GM23338 (cell line): ENCODE measurements around the gene KCNIP1. TPM values are rescaled to one million over a fixed set of nuclear protein-coding genes. Genes with fewer than 3 reads are reported as not detected.

Source experiments
- ATAC-seq: fragments of 200-7000 bp; cut with Tn5 transposase; 3 replicates; pipeline ENCODE4 v1.9.1; 2020
- DNase-seq: peaks from one replicate; pipeline ENCODE4 v3.0.0-alpha.2; 2015; ENCODE audit warnings: low spot score
- H2AFZ ChIP-seq: fragments of 200-600 bp; sonication (generic); 2 replicates; pipeline ENCODE4 v1.8.0; 2016; ENCODE audit warnings: antibody characterized with exemption, mild to moderate bottlenecking, moderate library complexity
- H3F3A ChIP-seq: fragments of 200-600 bp; sonication (generic); replicated peaks from 2 replicates; pipeline ENCODE4 v1.8.0; 2017; ENCODE audit warnings: antibody characterized with exemption, mixed run types, low read depth
- H3K27ac ChIP-seq: fragments of 200-600 bp; sonication (generic); 2 replicates; pipeline ENCODE4 v1.6.1; 2016; ENCODE audit warnings: low read depth
- H3K27me3 ChIP-seq: fragments of 200-600 bp; sonication (generic); 2 replicates; pipeline ENCODE4 v1.8.0; 2016; ENCODE audit warnings: mild to moderate bottlenecking, mixed run types, moderate library complexity; ENCODE audit not compliant: insufficient read depth
- H3K36me3 ChIP-seq: fragments of 200-600 bp; sonication (generic); 2 replicates; pipeline ENCODE4 v1.8.0; 2016; ENCODE audit warnings: mild to moderate bottlenecking; ENCODE audit not compliant: insufficient read depth
- H3K4me1 ChIP-seq: fragments of 200-600 bp; sonication (generic); 2 replicates; pipeline ENCODE4 v1.8.0; 2016; ENCODE audit warnings: mild to moderate bottlenecking, moderate library complexity; ENCODE audit not compliant: insufficient read depth
- H3K4me2 ChIP-seq: fragments of 200-600 bp; sonication (generic); 2 replicates; pipeline ENCODE4 v1.7.1; 2017; ENCODE audit warnings: mixed run types
- H3K4me3 ChIP-seq: fragments of 200-600 bp; sonication (generic); 2 replicates; pipeline ENCODE4 v1.6.1; 2016; ENCODE audit warnings: mixed run types
- H3K79me2 ChIP-seq: fragments of 200-600 bp; sonication (generic); replicated peaks from 2 replicates; pipeline ENCODE4 v1.8.0; 2017; ENCODE audit warnings: mild to moderate bottlenecking; ENCODE audit not compliant: insufficient read depth
- H3K9me2 ChIP-seq: fragments of 200-600 bp; sonication (generic); 2 replicates; pipeline ENCODE4 v1.8.0; 2017; ENCODE audit not compliant: insufficient read depth
- H4K20me1 ChIP-seq: fragments of 200-600 bp; sonication (generic); replicated peaks from 2 replicates; pipeline ENCODE4 v1.8.0; 2017; ENCODE audit warnings: mild to moderate bottlenecking; ENCODE audit not compliant: insufficient read depth
- H3K27ac Mint-ChIP-seq: 2 replicates; pipeline ENCODE4 v1.8.0; 2020; ENCODE audit warnings: inconsistent platforms, mild to moderate bottlenecking, moderate library complexity, mixed read lengths
- H3K27me3 Mint-ChIP-seq: 3 replicates; pipeline ENCODE4 v1.8.0; 2022; ENCODE audit warnings: low read depth, mild to moderate bottlenecking, moderate library complexity, mixed read lengths, inconsistent platforms; ENCODE audit not compliant: insufficient read depth, poor library complexity
- H3K36me3 Mint-ChIP-seq: 3 replicates; pipeline ENCODE4 v1.8.0; 2021; ENCODE audit warnings: low read depth, mild to moderate bottlenecking, inconsistent platforms, moderate library complexity, mixed read lengths
- H3K4me1 Mint-ChIP-seq: 3 replicates; pipeline ENCODE4 v1.8.0; 2020; ENCODE audit warnings: mild to moderate bottlenecking, inconsistent platforms, mixed read lengths
- H3K4me3 Mint-ChIP-seq: 3 replicates; pipeline ENCODE4 v1.8.0; 2021; ENCODE audit warnings: moderate library complexity, mild to moderate bottlenecking, inconsistent platforms, mixed read lengths
- H3K9me3 Mint-ChIP-seq: 3 replicates; pipeline ENCODE4 v1.8.0; 2020; ENCODE audit warnings: moderate library complexity, mild to moderate bottlenecking, inconsistent platforms, mixed read lengths
- CTCF ChIP-seq, 2 experiments: fragments of 200-600 bp in 1 of 2; sonication (generic) in 1 of 2; conservative IDR thresholded peaks; 2 replicates each; pipeline versions ENCODE4 v1.5.1 to v1.6.1; 2016 to 2017; ENCODE audit warnings: antibody characterized with exemption in 2 of 2, low read depth in 2 of 2, mild to moderate bottlenecking in 2 of 2, moderate library complexity in 1 of 2
- EZH2 ChIP-seq: fragments of 200-600 bp; sonication (generic); IDR thresholded peaks from one replicate; pipeline ENCODE4 v1.8.0; 2017; ENCODE audit warnings: antibody characterized with exemption, mild to moderate bottlenecking, low read depth; ENCODE audit not compliant: unreplicated experiment
- EZH2phosphoT487 ChIP-seq: fragments of 200-600 bp; sonication (generic); IDR thresholded peaks from one replicate; pipeline ENCODE4 v1.8.1; 2018; ENCODE audit warnings: antibody characterized with exemption; ENCODE audit not compliant: unreplicated experiment
- POLR2AphosphoS5 ChIP-seq: IDR thresholded peaks from 2 replicates; pipeline ENCODE4 v1.6.1; 2016; ENCODE audit warnings: antibody characterized with exemption, low read depth
- REST ChIP-seq: IDR thresholded peaks from one replicate; pipeline ENCODE4 v1.6.1; 2018; ENCODE audit warnings: antibody characterized with exemption; ENCODE audit not compliant: unreplicated experiment
- STAT1 ChIP-seq: IDR thresholded peaks from one replicate; pipeline ENCODE4 v1.6.1; 2016; ENCODE audit warnings: antibody characterized with exemption; ENCODE audit not compliant: unreplicated experiment
- ZNF114 ChIP-seq: fragments of 250-450 bp; sonication (Bioruptor Pico); IDR thresholded peaks from 2 replicates; pipeline ENCODE4 v1.5.0; 2020; ENCODE audit warnings: mild to moderate bottlenecking, moderate library complexity
- polyA plus RNA-seq: library from polyadenylated mRNA; unstranded; fragments of >200 nt; fragmentation: Nextera tagmentation; extraction: Ambion mirVana; gene quantifications from 2 replicates; pipeline ENCODE4 v1.2.1, GENCODE V29; 2016
- total RNA-seq: library from RNA; depleted of rRNA; stranded (reverse); fragments of >200 nt; shearing (Covaris generic); gene quantifications from 2 replicates; pipeline ENCODE4 v1.2.3, GENCODE V29; 2014

The KCNIP1 gene
- total and polyA plus RNA-seq, 2 experiments from 2014 or later, result 0.31 to 0.87 TPM

GRCh38 chr5:170597872-170598271 lies 94.1 kb downstream of the KCNIP1 start (continued):
- no peak for TF ChIP-seq CTCF (conservative IDR thresholded peaks at IDR 0.05; ENCODE audit: low read depth in 2 of 2)
- TF ChIP-seq EZH2, result no peak

GRCh38 chr5:170599756-170600155 lies 95.9 kb downstream of the KCNIP1 start:
- DNase-seq (no peak), ATAC-seq (no peak)
- Histone ChIP-seq H4K20me1 (no peaks in the 10 kb centered on the region), H3K4me2 (no peak overlapping the region), H3K27ac (no peak overlapping the region), H3K4me1 (no peaks in the 10 kb centered on the region), H3F3A (no peaks in the 10 kb centered on the region), H3K4me3 (no peak overlapping the region), H3K27me3 (no peaks in the 10 kb centered on the region), H3K79me2 (no peaks in the 10 kb centered on the region), H3K9me2 (no peaks in the 10 kb centered on the region), H3K36me3 (no peaks in the 10 kb centered on the region), H2AFZ (no peak overlapping the region)
- H3K36me3 Mint-ChIP-seq, result no peaks in the 10 kb centered on the region
- H3K27ac Mint-ChIP-seq, result no peak overlapping the region
- no peaks in the 10 kb centered on the region for H3K9me3 Mint-ChIP-seq
- H3K27me3 Mint-ChIP-seq, result peaks cover 12% of the 10 kb centered on the region
- TF ChIP-seq EZH2, result no peak
- TF ChIP-seq EZH2phosphoT487, result no peak
- no peak for TF ChIP-seq ZNF114 (CRISPR knock-in tag)
- TF ChIP-seq STAT1, result no peak
- no peak for TF ChIP-seq REST
- no peak overlapping the region for H3K4me3 Mint-ChIP-seq
- H3K4me1 Mint-ChIP-seq, result peaks cover 17% of the 10 kb centered on the region

GRCh38 chr5:170601619-170602018 lies 97.8 kb downstream of the KCNIP1 start:
- no peak for TF ChIP-seq POLR2AphosphoS5
- H3F3A ChIP-seq, result no peaks in the 10 kb centered on the region
- no peak overlapping the region for H3K4me3 Mint-ChIP-seq
- H3K27ac ChIP-seq, result no peak overlapping the region
- H3K27me3 Mint-ChIP-seq, result peaks cover 6% of the 10 kb centered on the region
- H3K9me2 ChIP-seq, result no peaks in the 10 kb centered on the region
- no peaks in the 10 kb centered on the region for H4K20me1 ChIP-seq
- H3K36me3 ChIP-seq, result no peaks in the 10 kb centered on the region
- no peaks in the 10 kb centered on the region for H3K79me2 ChIP-seq
- DNase-seq (no peak), ATAC-seq (no peak)
- H3K36me3 Mint-ChIP-seq, result no peaks in the 10 kb centered on the region
- no peaks in the 10 kb centered on the region for H3K4me1 ChIP-seq
- no peak overlapping the region for H3K27ac Mint-ChIP-seq
- no peaks in the 10 kb centered on the region for H3K9me3 Mint-ChIP-seq
- H3K27me3 ChIP-seq, result no peaks in the 10 kb centered on the region
- H2AFZ ChIP-seq, result no peak overlapping the region
- no peak overlapping the region for H3K4me2 ChIP-seq
- H3K4me1 Mint-ChIP-seq, result peaks cover 17% of the 10 kb centered on the region
- no peak overlapping the region for H3K4me3 ChIP-seq
